Testis (tissue), 3 donors: Measurements from ENCODE around the gene RTP3. TPM values are rescaled to one million over a fixed set of nuclear protein-coding genes. Genes with fewer than 3 reads are reported as not detected.

Experiments
- DNase-seq: peaks from one replicate; pipeline ENCODE4 v3.0.0-alpha.2; 2019
- H3K27ac ChIP-seq, 2 donors: fragments of 200-600 bp; sonication (generic); one replicate each; pipeline ENCODE4 v1.5.1; 2019
- H3K27me3 ChIP-seq: fragments of 200-600 bp; sonication (generic); one replicate; pipeline ENCODE4 v1.5.1; 2019
- H3K36me3 ChIP-seq: fragments of 200-600 bp; sonication (generic); one replicate; pipeline ENCODE4 v1.5.1; 2017; ENCODE audit warnings: low read depth; ENCODE audit errors: missing control alignments
- H3K4me1 ChIP-seq: fragments of 200-600 bp; sonication (generic); one replicate; pipeline ENCODE4 v1.5.1; 2019
- H3K4me3 ChIP-seq, 2 donors: fragments of 200-600 bp; sonication (generic); one replicate each; pipeline ENCODE4 v1.5.1; 2017 to 2019
- H3K9me3 ChIP-seq: fragments of 200-600 bp; sonication (generic); one replicate; pipeline ENCODE4 v1.5.1; 2017
- CTCF ChIP-seq, 3 experiments: fragments of 450-650 bp in 2 of 3; fragments of 200-600 bp in 1 of 3; sonication (generic) in 1 of 3; IDR thresholded peaks; one replicate each; pipeline ENCODE4 v1.5.1; 2016 to 2019; ENCODE audit warnings: antibody characterized with exemption in 3 of 3, mild to moderate bottlenecking in 2 of 3, moderate library complexity in 1 of 3
- POLR2A ChIP-seq: fragments of 450-650 bp; IDR thresholded peaks from one replicate; pipeline ENCODE4 v1.6.1; 2017; ENCODE audit warnings: antibody characterized with exemption, mild to moderate bottlenecking, moderate library complexity
- WGBS, 2 donors: methylation state at CpG; one replicate each; pipeline ENCODE4 v1.1.5; 2018; 5-methylcytosine and 5-hydroxymethylcytosine counted together
- intact Hi-C: fragments of 100-400 bp; cut with DNase I; formaldehyde crosslinking; loops from one replicate; pipeline ENCODE4 v1.15.1; 2023; ENCODE audit warnings: low total_unique reads
- polyA plus RNA-seq: library from polyadenylated mRNA; stranded (reverse); fragments of 350-450 nt; fragmentation: Illumina TruSeq; extraction: RNeasy Lipid Tissue Mini Kit (QIAGEN cat#74804); gene quantifications from one replicate; pipeline ENCODE4 v1.2.3, GENCODE V29; 2014; ENCODE audit warnings: low read depth, low replicate concordance; ENCODE audit not compliant: insufficient read depth
- total RNA-seq, 2 donors: library from RNA; depleted of rRNA; stranded (reverse); fragments of >200 nt; gene quantifications; one replicate each; pipeline ENCODE4 v1.2.3, GENCODE V29; 2016

The RTP3 gene
- total and polyA plus RNA-seq, 3 donors from 2014 or later, result 0.50 to 2.0 (median 1.1) TPM

- Histone ChIP-seq H3K9me3 (no peaks in the 10 kb centered on the region), H3K4me1 (no peaks in the 10 kb centered on the region), H3K36me3 (no peaks in the 10 kb centered on the region), H3K27me3 (no peaks in the 10 kb centered on the region), H3K4me3 (no peak overlapping the region), H3K27ac (no peak overlapping the region)
- WGBS, 2 donors, result 93% methylated on average over 9 of the region's 9 CpGs
- TF ChIP-seq CTCF (IDR thresholded peaks at IDR 0.05), result no peak
- no peak for TF ChIP-seq POLR2A
- intact Hi-C loops, result no loop called here
- no peak for DNase-seq
These were observed 41.7 kb downstream of the RTP3 start for GRCh38 chr3:46539443-46540005.

GRCh38 chr3:46540550-46540949 lies 42.8 kb downstream of the RTP3 start:
- no peak overlapping the region for H3K27ac ChIP-seq
- no peaks in the 10 kb centered on the region for H3K4me1 ChIP-seq
- TF ChIP-seq CTCF (IDR thresholded peaks at IDR 0.05) (no peak), POLR2A (no peak)
- H3K27me3 ChIP-seq, result no peaks in the 10 kb centered on the region
- no peaks in the 10 kb centered on the region for H3K9me3 ChIP-seq
- 92 to 98% methylated on average over 4 of the region's 4 CpGs for WGBS, 2 donors
- no peak overlapping the region for H3K4me3 ChIP-seq
- no peaks in the 10 kb centered on the region for H3K36me3 ChIP-seq
- intact Hi-C loops, result no loop called here
- DNase-seq, result no peak

GRCh38 chr3:46541835-46542234 lies 44.1 kb downstream of the RTP3 start:
- Histone ChIP-seq H3K36me3 (no peaks in the 10 kb centered on the region), H3K9me3 (no peaks in the 10 kb centered on the region), H3K4me1 (no peaks in the 10 kb centered on the region), H3K4me3 (no peak overlapping the region), H3K27ac (no peak overlapping the region), H3K27me3 (no peaks in the 10 kb centered on the region)
- TF ChIP-seq CTCF (IDR thresholded peaks at IDR 0.05) (no peak), POLR2A (no peak)
- no peak for DNase-seq
- intact Hi-C loops, result no loop called here
- whole genome bisulfite sequencing, 2 donors, result 84 to 100% methylated on average over 1 of the region's 1 CpG

GRCh38 chr3:46542344-46542743 lies 44.6 kb downstream of the RTP3 start:
- no peaks in the 10 kb centered on the region for H3K9me3 ChIP-seq
- 91 to 93% methylated on average over 2 of the region's 2 CpGs for WGBS, 2 donors
- no peak overlapping the region for H3K27ac ChIP-seq
- DNase-seq, result no peak
- H3K36me3 ChIP-seq, result no peaks in the 10 kb centered on the region
- H3K27me3 ChIP-seq, result no peaks in the 10 kb centered on the region
- TF ChIP-seq POLR2A (no peak), CTCF (IDR thresholded peaks at IDR 0.05) (no peak)
- intact Hi-C loops, result no loop called here
- no peak overlapping the region for H3K4me3 ChIP-seq
- H3K4me1 ChIP-seq, result no peaks in the 10 kb centered on the region

- intact Hi-C loops, result no loop called here
- Histone ChIP-seq H3K4me1 (no peaks in the 10 kb centered on the region), H3K9me3 (no peaks in the 10 kb centered on the region), H3K27ac (no peak overlapping the region), H3K27me3 (no peaks in the 10 kb centered on the region), H3K4me3 (no peak overlapping the region), H3K36me3 (no peaks in the 10 kb centered on the region)
- TF ChIP-seq POLR2A (no peak), CTCF (IDR thresholded peaks at IDR 0.05) (no peak)
- WGBS, 2 donors, result 73 to 74% methylated on average over 5 of the region's 5 CpGs
- no peak for DNase-seq
These were observed 45.0 kb downstream of the RTP3 start for GRCh38 chr3:46542801-46543201.
